ENCODE results near the gene MLLT1. TPM values are rescaled to one million over a fixed set of nuclear protein-coding genes. Genes with fewer than 3 reads are reported as not detected.

The MLLT1 gene
- total and polyA plus RNA-seq, 2 of the 8 experiments (the other 6 are each of a cell fraction or from before 2014, with no cell fraction given), result 18.8 to 45.1 TPM

DNA sequence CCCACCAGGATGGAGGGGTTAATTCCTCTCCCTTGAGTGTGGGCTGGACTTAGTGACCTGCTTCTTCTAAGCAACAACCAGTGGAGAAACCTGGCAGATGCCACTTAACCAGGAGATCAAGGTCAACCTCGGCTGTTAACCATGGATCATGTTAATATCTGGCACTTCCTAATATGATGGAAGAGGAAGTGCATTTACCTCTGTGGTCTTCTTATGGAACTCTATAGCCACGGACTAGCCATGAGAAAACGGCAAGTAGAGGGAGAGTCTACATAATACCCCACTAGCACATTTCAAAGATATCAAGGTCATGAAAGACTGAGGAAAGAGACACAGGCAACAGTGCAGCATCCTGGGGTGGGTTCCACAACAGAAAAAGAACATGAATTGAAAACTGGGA, 31.4 kb downstream of the MLLT1 start:
- Histone ChIP-seq H2BK15ac (ENCODE audit: low read length) (no peak overlapping the region), H3K79me2 (ENCODE audit: control insufficient read depth in 1 of 2, insufficient read depth in 2 of 2, low read length in 2 of 2) (peaks cover 3 to 84% of the 10 kb centered on the region in 2 experiments), H3K23me2 (ENCODE audit: low read depth, low read length) (no peaks in the 10 kb centered on the region), H3K27me3 (replicated peaks in 1 of 4; ENCODE audit: control insufficient read depth in 3 of 4, extremely low read depth in 1 of 4, insufficient read depth in 3 of 4, low read length in 3 of 4) (no peaks in the 10 kb centered on the region), H2AK5ac (ENCODE audit: low read depth, low read length) (no peak overlapping the region), H3K9me3 (ENCODE audit: insufficient read depth in 2 of 2, low read depth in 1 of 2, low read length in 1 of 2) (peaks cover 7 to 15% of the 10 kb centered on the region in 2 experiments; a peak in 3 of 4 replicates), H2BK120ac (replicated peaks; ENCODE audit: low read depth, low read length) (no peak overlapping the region), H3K4me2 (ENCODE audit: insufficient read depth in 1 of 2, low read depth in 2 of 2, low read length in 2 of 2) (no peak overlapping the region), H2BK12ac (ENCODE audit: low read depth, low read length) (no peak overlapping the region), H3K4me3 (ENCODE audit: extremely low read depth in 1 of 4, insufficient read depth in 2 of 4, low read depth in 3 of 4, low read length in 4 of 4) (no peak overlapping the region), H4K8ac (ENCODE audit: extremely low read depth, insufficient read depth, low read length) (no peak overlapping the region), H3K79me1 (ENCODE audit: low read depth, low read length) (peaks cover 5% of the 10 kb centered on the region), H4K91ac (replicated peaks; ENCODE audit: insufficient read length, low read length) (no peak overlapping the region), H3K36me3 (ENCODE audit: control insufficient read depth in 2 of 4, insufficient read depth in 4 of 4, low read length in 3 of 4) (peaks cover 0 to 11% (median 4%) of the 10 kb centered on the region in 4 experiments; a peak in 3 of 8 replicates), H3K14ac (ENCODE audit: insufficient read length) (no peak overlapping the region), H3K4ac (replicated peaks; ENCODE audit: insufficient read length, low read depth, low read length) (no peak overlapping the region), H3K27ac (ENCODE audit: low read depth, low read length) (no peak overlapping the region), H3K4me1 (replicated peaks in 1 of 4; ENCODE audit: control insufficient read depth in 3 of 4, insufficient read depth in 4 of 4, low read length in 3 of 4) (peaks cover 0 to 5% (median under 1%) of the 10 kb centered on the region in 4 experiments; a peak in 3 of 7 replicates), H4K5ac (ENCODE audit: insufficient read length, low read depth, low read length) (no peak overlapping the region), H3K18ac (ENCODE audit: extremely low read depth, low read length) (no peak overlapping the region), H2AFZ (ENCODE audit: low read length) (no peak overlapping the region), H3K9ac (replicated peaks in 1 of 4; ENCODE audit: extremely low read depth in 1 of 4, low read depth in 3 of 4, low read length in 3 of 4) (no peak overlapping the region), H4K20me1 (replicated peaks in 1 of 2; ENCODE audit: control insufficient read depth in 1 of 2, insufficient read depth in 2 of 2, low read length in 2 of 2) (peaks cover 2 to 10% of the 10 kb centered on the region in 2 experiments), H2BK20ac (ENCODE audit: low read length) (no peak overlapping the region), H2BK5ac (ENCODE audit: low read depth, low read length) (no peak overlapping the region), H3K56ac (replicated peaks; ENCODE audit: insufficient read length, low read depth, low read length) (no peak overlapping the region), H3K23ac (ENCODE audit: insufficient read length) (no peak overlapping the region)
- DNase-seq (ENCODE audit: low read depth in 1 of 2, low spot score in 2 of 2) (no peak), FAIRE-seq (no peak)
- WGBS, 2 experiments (ENCODE audit: extremely low coverage in 1 of 2, insufficient coverage in 1 of 2, insufficient read length in 1 of 2, insufficient replicate concordance in 2 of 2, low coverage in 1 of 2, low lambda C conversion rate in 2 of 2, missing lambda C conversion rate in 1 of 2), result 87% methylated on average over 3 of the region's 3 CpGs; no CpG with 5 or more reads in 1 of the 2 experiments
- CTCF ChIA-PET (ENCODE audit: partially characterized antibody), result interaction anchor here (2.3 kb wide), 1 partner anchor 12 kb away, joined by 14 read pairs; no protein-coding TSS in a partner anchor
- POLR2A ChIA-PET (ENCODE audit: partially characterized antibody), result no interaction called here
- TF ChIP-seq SIN3A (conservative IDR thresholded peaks at IDR 0.05 in 1 of 2, IDR thresholded peaks at IDR 0.05 in 1 of 2; ENCODE audit: low read depth in 1 of 2, low read length in 2 of 2), result no peak
